ENCODE data around the gene PKD1.

The PKD1 gene

GRCh38 chr16:2077696-2078095 is 58.0 kb downstream of the PKD1 start:
- no peak for DNase-seq (ENCODE audit: low read depth in 2 of 3, low spot score in 2 of 3)

DNA sequence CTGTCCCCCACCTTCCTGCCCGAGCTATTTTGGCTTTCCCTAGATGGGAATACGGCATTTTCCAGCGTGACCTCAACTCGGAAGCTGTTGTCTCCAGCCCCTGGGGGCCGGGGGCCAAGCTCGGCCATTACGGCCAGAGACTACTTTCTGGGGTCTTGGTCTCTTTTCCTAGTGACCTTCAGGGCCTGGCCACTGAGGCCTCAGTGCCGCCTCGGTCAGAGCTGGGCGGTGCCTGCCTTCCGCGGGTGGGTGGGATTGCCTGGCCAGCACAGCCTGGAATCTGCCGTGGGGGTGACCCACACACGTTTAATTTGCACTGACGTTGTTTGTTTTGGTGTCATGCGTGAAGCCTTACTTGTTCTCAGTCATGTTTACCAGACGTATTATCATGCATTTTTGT is 58.7 kb downstream of the PKD1 start:
- DNase-seq (ENCODE audit: low read depth in 2 of 3, low spot score in 2 of 3): no peak

GRCh38 chr16:2076072-2076865 is 59.4 kb downstream of the PKD1 start:
- no peak for DNase-seq (ENCODE audit: low read depth in 2 of 3, low spot score in 2 of 3)

DNA sequence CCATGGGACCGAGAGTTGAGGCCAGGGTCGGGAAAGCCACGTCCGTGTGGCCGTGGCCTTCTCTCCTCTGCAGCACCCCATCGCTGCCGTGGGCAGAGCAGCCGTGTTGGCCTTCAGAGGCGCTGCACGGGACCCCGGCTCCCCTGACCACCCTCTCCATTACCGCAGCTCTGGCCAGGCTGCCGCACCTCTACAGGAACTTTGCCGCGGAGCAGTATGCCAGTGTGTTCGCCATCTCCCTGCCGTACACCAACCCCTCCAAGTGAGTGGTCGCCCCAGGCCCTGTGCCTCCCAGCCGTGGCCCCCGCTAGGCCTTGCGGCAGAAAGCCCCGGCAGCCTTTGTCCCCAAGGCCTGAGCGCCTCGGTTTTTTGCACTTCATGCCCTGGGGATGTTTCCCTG is 60.1 kb downstream of the PKD1 start:
- DNase-seq (ENCODE audit: low read depth in 2 of 3, low spot score in 2 of 3): no peak

DNA sequence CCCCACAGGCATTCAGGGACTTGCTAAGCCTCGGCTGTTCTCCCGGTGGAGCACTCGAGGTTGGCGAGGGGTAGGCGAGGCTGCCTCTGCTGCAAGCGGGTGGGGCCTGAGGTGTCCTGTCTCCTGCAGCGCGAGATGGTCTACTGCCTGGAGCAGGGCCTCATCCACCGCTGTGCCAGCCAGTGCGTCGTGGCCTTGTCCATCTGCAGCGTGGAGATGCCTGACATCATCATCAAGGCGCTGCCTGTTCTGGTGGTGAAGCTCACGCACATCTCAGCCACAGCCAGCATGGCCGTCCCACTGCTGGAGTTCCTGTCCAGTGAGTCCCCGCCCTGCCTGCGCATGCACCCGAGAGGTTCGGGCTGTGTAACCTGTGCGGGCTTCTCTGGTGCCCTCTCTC is 61.6 kb downstream of the PKD1 start:
- DNase-seq (ENCODE audit: low read depth in 2 of 3, low spot score in 2 of 3): no peak

GRCh38 chr16:2072926-2073325 is 62.8 kb downstream of the PKD1 start:
- no peak for DNase-seq (ENCODE audit: low read depth in 2 of 3, low spot score in 2 of 3)

GRCh38 chr16:2071454-2072202 is 64.1 kb downstream of the PKD1 start:
- DNase-seq (ENCODE audit: low read depth in 2 of 3, low spot score in 2 of 3): no peak

DNA sequence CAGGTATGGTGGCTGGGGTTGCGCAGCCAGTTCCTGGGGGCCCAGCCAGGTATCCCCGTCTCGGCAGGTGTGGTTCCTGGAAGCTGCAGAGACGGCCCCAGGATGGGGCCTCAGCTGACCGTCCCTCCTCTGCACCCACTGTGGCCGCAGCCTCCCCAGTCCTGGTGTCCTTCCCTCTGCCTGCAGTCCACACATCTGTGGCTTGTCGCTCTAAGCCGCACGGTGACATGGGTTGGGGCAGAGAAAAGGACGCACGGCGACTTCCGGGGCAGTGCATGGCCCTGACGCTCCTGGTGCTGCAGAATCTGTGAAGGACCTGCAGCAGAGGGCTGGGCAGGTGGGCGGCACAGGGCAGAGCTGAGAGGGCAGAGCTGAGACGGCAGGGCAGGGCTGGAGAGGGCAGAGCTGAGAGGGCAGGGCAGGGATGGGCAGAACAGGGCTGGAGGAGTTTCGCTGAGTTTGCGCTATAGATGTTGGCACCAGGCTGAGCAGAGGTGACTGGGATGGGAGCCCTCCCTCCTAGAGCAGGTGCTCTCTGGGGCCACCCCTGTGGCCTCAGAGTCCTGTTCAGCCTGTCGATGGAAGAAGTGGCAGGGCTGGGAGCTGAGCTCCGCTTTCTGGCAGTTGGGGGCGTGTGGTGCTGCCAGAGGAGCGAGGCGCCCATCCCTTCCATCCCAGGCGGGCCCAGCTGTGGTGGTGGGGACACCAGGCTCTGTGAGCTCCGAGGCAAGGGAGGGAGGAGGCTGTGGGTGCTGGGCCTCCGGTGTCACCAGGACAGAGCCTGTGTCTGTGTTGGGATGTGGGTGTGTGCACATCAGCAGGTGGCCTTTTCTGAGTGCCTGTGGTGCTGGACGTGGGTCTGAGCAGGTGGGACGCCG is 64.9 kb downstream of the PKD1 start:
- DNase-seq (ENCODE audit: low read depth in 2 of 3, low spot score in 2 of 3): no peak

DNA sequence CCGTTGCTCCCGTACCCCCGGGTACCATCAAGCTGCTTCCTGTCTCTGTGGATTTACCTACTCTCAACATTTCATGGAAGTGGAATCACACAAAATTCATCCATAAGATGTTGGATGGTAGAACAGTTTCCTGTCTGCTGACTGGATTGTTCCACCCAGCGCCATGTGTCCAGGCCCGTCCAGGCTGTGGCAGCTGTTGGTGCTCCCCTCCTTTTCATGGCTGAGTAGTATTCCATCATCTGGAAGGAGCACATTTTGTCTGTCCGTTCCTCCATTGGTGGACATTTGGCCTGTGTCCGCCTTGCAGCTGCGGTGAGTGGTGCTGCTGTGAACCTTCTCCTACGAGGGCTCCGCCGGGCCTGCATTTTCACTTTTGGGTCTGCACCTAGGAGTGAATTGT is 69.6 kb downstream of the PKD1 start:
- no peak for DNase-seq (ENCODE audit: low read depth in 2 of 3, low spot score in 2 of 3)

DNA sequence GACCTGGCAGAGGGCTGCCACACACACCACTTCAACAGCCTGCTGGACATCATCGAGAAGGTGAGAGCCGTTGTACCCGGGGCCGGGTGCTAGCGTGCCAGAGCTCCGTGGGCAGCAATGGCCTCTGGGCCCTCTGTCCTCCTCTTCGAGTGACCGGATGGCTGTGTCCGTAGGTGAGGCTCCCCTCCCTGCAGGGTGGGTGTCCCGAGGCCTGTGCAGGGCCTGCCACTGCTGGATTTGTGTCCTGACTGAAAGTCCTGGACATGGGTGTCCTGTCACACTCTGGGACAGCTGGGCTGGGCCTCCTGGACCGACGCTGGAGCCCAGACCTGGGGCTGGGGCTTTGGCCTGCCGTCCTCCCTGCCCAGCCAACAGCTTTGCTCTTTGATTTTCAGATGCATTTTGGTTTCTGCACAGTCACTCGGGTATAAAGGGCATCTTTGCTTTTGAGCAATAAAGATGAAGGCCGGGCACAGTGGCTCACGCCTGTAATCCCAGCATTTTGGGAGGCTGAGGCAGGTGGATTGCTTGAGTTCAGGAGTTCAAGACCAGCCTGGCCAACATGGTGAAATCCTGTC is 71.2 kb downstream of the PKD1 start:
- DNase-seq (ENCODE audit: low read depth in 2 of 3, low spot score in 2 of 3): no peak

- DNase-seq (ENCODE audit: low read depth in 2 of 3, low spot score in 2 of 3): no peak
These were observed 71.8 kb downstream of the PKD1 start for GRCh38 chr16:2063861-2064260.

DNA sequence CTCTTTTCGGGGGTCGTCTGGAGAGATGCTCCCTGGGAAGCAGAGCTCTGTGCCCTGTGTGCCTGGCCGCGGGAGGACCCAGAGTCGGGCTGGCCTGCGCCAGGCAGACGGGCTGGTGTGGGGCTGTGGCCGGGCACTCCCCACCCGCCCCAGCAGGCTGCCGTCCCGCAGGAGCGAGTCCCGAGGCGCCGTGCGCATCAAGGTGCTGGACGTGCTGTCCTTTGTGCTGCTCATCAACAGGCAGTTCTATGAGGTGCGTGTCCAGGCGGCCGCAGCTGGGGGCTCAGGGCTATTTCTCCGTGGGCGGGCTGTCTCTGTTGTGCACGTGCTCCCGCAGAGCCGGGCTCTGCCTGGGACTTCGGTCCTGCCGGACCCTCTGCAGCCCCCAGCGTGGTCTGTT is 72.9 kb downstream of the PKD1 start:
- no peak for DNase-seq (ENCODE audit: low read depth in 2 of 3, low spot score in 2 of 3)

- no peak for DNase-seq (ENCODE audit: low read depth in 2 of 3, low spot score in 2 of 3)
These were observed 74.2 kb downstream of the PKD1 start for GRCh38 chr16:2061526-2061925.

- no peak for DNase-seq (ENCODE audit: low read depth in 2 of 3, low spot score in 2 of 3)
These were observed 74.7 kb downstream of the PKD1 start for GRCh38 chr16:2061023-2061422.

- DNase-seq (ENCODE audit: low read depth in 2 of 3, low spot score in 2 of 3): no peak
These were observed 75.4 kb downstream of the PKD1 start for GRCh38 chr16:2060346-2060745.

- DNase-seq (ENCODE audit: low read depth in 2 of 3, low spot score in 2 of 3): no peak
These were observed 76.8 kb downstream of the PKD1 start for GRCh38 chr16:2058872-2059271.

GRCh38 chr16:2058420-2058819 is 77.3 kb downstream of the PKD1 start:
- no peak for DNase-seq (ENCODE audit: low read depth in 2 of 3, low spot score in 2 of 3)

GRCh38 chr16:2057438-2057837 is 78.3 kb downstream of the PKD1 start:
- no peak for DNase-seq (ENCODE audit: low read depth in 2 of 3, low spot score in 2 of 3)

- DNase-seq (ENCODE audit: low read depth in 2 of 3, low spot score in 2 of 3): no peak
These were observed 78.9 kb downstream of the PKD1 start for GRCh38 chr16:2056681-2057407.

DNA sequence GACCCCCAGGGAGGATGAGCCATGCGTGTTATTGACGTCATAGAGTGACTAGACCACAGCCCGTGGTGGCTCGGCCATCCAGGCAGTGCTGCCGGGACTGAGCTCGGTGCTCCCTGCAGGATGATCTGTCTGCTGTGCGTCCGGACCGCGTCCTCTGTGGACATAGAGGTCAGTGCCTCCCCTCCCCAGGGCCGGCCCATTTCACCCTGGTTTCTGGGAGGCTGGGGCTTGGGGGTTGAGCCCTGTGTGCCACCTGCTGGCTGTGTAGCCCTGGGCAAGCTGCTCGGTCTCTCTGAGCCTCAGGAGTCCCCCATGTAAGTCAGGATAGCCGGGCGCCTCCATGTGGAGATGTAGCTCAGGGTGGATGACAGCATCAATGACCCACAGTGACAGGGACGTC is 79.6 kb downstream of the PKD1 start:
- no peak for DNase-seq (ENCODE audit: low read depth in 2 of 3, low spot score in 2 of 3)

Data from activated CD8-positive, alpha-beta memory T cell treated with anti-CD3 and anti-CD28 coated beads for 48 hours (primary cell).